ENCODE results near the gene LSG1. TPM values are rescaled to one million over a fixed set of nuclear protein-coding genes. Genes with fewer than 3 reads are reported as not detected.

The LSG1 gene
- total RNA-seq, 2 experiments from 2014 or later = 46.9 to 48.0 TPM

DNA sequence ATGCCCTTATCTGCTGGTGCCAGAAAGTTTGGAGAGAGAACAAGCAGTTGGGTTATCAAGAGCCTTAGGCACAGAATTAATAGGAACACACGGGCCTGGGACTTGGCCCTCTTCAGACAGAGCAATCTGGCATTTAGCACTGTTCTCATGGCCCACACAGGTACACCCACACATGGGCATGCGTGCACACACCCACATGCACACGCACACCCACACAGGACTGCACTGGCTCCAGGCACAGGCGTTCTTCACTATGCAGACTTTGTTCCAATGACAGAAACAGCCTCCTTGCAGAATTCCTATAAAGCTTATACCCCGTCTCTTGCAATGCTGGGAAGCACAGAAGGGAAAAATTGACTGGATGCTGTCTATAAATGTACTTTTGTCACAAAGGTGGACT is 75.1 kb downstream of the LSG1 start:
- DNase-seq = no peak
- Mint-ChIP-seq H3K27ac (no peak overlapping the region), H3K4me1 (ENCODE audit: low read depth) (peaks cover 5% of the 10 kb centered on the region), H3K36me3 (ENCODE audit: low read depth) (no peaks in the 10 kb centered on the region), H3K4me3 (no peak overlapping the region), H3K27me3 (ENCODE audit: low read depth) (no peaks in the 10 kb centered on the region), H3K9me3 (ENCODE audit: insufficient read depth) (no peaks in the 10 kb centered on the region)
- no peak for ATAC-seq
- ChIA-PET CTCF (interaction anchor here (1.0 to 5.5 kb wide), 3 partner anchors 12 to 264 kb away, joined by 3 to 62 read pairs (median 34); no protein-coding TSS in a partner anchor), POLR2A (no interaction called here)

DNA sequence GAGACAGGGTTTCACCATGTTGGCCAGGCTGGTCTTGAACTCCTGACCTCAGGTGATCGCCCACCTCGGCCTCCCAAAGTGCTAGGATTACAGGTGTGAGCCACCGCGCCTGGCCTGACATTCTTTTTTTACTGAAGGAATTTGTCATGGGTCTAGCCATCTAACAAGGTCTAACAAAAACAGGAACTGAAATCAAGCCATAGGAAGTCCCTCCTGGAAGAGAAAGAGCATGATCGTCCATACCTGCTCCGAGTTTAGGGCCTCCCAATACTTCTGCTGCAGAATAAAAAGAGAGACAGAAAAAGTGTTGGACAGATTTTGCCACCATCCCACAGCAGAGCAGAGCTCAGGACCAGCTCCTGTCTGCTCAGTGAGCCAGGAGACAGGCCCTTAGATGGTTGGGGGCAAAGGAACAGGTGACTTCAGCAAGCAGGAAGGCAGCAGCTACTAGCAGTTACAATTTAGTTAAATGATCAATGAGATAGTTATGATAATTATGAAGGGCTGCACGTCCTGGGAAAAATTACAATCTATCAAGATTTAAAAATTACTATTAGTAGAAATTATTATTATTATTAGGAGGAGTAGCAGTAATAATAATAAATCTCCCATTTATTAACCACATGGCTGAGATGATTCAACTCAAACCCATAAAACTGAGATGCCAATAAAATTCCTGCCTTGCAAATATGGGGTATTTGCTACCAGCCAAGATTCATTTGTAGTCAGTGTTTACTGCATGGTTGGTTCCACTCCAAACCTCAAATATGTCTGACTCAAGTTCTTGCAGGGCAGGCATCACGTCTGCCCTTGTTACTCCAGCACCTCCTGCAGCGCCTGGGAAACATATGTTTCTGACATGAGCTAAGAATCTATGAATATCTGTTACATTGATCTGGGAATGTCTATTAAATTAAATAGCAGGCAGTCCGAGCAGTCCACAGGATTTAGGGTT is 78.9 kb downstream of the LSG1 start:
- H3K9me3 Mint-ChIP-seq (ENCODE audit: insufficient read depth) = no peaks in the 10 kb centered on the region
- no peaks in the 10 kb centered on the region for H3K27me3 Mint-ChIP-seq (ENCODE audit: low read depth)
- ChIA-PET POLR2A (no interaction called here), CTCF (interaction anchor here (1.5 to 5.5 kb wide), 4 partner anchors 8 to 126 kb away, joined by 3 to 62 read pairs (median 22); no protein-coding TSS in a partner anchor)
- no peak for ATAC-seq
- H3K27ac Mint-ChIP-seq = no peak overlapping the region
- no peak overlapping the region for H3K4me3 Mint-ChIP-seq
- DNase-seq = no peak
- H3K36me3 Mint-ChIP-seq (ENCODE audit: low read depth) = no peaks in the 10 kb centered on the region
- peaks cover 5% of the 10 kb centered on the region for H3K4me1 Mint-ChIP-seq (ENCODE audit: low read depth)

Other genes with a start within 250 kb of the LSG1 start
- gene ATP13A3, start 185.2 kb downstream of the LSG1 start, total RNA-seq = 10 to 100 TPM; 63.9 to 66.8 TPM
- 1 to 10 TPM; 9.1 to 9.9 TPM for gene TMEM44, start 38.8 kb downstream of the LSG1 start, total RNA-seq
- 1 to 10 TPM; 1.1 to 1.2 TPM for gene FAM43A, start 13.7 kb upstream of the LSG1 start, total RNA-seq